ENCODE measurements around the gene SEMA6B.

SEMA6B gene

GRCh38 chr19:4521888-4522242 is 37.6 kb downstream of the SEMA6B start:
- DNase-seq (ENCODE audit: low read depth): no peak
- TF ChIP-seq, protein P1, sequence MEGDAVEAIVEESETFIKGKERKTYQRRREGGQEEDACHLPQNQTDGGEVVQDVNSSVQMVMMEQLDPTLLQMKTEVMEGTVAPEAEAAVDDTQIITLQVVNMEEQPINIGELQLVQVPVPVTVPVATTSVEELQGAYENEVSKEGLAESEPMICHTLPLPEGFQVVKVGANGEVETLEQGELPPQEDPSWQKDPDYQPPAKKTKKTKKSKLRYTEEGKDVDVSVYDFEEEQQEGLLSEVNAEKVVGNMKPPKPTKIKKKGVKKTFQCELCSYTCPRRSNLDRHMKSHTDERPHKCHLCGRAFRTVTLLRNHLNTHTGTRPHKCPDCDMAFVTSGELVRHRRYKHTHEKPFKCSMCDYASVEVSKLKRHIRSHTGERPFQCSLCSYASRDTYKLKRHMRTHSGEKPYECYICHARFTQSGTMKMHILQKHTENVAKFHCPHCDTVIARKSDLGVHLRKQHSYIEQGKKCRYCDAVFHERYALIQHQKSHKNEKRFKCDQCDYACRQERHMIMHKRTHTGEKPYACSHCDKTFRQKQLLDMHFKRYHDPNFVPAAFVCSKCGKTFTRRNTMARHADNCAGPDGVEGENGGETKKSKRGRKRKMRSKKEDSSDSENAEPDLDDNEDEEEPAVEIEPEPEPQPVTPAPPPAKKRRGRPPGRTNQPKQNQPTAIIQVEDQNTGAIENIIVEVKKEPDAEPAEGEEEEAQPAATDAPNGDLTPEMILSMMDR (conservative IDR thresholded peaks at IDR 0.05; ENCODE audit: low read depth, low read length): no peak
- no peak overlapping the region for H3K4me3 ChIP-seq (ENCODE audit: low read length)

GRCh38 chr19:4521170-4521887 is 38.2 kb downstream of the SEMA6B start:
- no peak overlapping the region for H3K4me3 ChIP-seq (ENCODE audit: low read length)
- TF ChIP-seq, protein P1 (conservative IDR thresholded peaks at IDR 0.05; ENCODE audit: low read depth, low read length): no peak
- no peak for DNase-seq (ENCODE audit: low read depth)

- H3K4me3 ChIP-seq (ENCODE audit: low read length): no peak overlapping the region
- TF ChIP-seq, protein P1 (conservative IDR thresholded peaks at IDR 0.05; ENCODE audit: low read depth, low read length): no peak
- DNase-seq (ENCODE audit: low read depth): no peak
These were observed 39.8 kb downstream of the SEMA6B start for GRCh38 chr19:4519521-4520277.

DNA sequence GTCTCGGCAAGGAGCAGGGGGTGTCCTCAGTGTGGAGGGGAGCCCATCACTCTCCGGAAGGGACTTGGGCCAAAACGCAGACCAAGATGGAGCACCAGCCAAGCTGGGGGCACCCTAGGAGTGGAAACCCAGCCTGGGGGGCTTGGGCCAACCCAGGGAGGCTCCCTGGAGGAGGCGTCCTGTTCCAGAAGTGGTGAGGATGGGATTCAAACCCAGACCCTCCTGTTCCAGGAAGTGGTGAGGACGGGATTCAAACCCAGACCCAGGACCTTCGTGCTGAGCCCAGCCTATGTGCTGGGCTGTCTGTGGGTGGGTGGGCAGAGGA is 40.4 kb downstream of the SEMA6B start:
- H3K4me3 ChIP-seq (ENCODE audit: low read length): no peak overlapping the region
- TF ChIP-seq, protein P1 (conservative IDR thresholded peaks at IDR 0.05; ENCODE audit: low read depth, low read length): no peak
- no peak for DNase-seq (ENCODE audit: low read depth)

- H3K4me3 ChIP-seq (ENCODE audit: low read length): no peak within 1 kb of the TSS
- DNase-seq (ENCODE audit: low read depth): no peak
These were observed 40.9 kb downstream of the SEMA6B start, which contains the start of gene PLIN4 for GRCh38 chr19:4518345-4519171. Gene PLIN4 (minus strand): TSS chr19:4518486. CDS start chr19:4518272, 214 bp downstream.

DNA sequence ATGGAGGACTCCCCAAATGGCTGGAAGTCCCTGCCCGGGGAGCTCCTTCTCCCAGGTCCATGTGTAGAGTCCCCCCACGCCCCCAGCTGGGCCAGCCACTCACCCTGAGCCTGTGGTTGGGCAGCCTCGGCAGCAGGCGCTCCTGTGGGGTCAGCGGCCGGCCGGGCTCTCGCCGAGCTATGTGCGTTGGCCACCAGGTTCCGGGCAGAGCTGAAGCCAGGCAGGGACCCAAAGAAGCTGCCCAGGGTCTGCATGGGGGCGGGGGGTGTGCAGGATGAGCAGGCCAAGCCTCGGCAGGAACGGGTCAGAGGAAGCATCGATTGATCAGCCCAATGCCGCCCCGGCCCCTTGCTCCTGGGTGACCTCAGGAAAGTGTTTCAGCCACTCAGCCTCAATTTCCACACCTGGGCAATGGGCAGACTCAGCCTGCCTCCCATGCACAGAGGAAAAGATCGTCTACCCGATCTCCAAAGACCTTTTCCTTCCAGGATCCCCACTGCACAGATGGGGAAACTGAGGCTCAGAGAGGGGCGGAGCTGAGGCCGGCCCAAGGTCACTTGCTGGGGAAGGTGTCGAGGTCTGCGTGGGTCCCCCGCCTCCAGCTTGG is 41.9 kb downstream of the SEMA6B start:
- DNase-seq (ENCODE audit: low read depth): no peak
- no peak overlapping the region for H3K4me3 ChIP-seq (ENCODE audit: low read length)
- TF ChIP-seq, protein P1 (conservative IDR thresholded peaks at IDR 0.05; ENCODE audit: low read depth, low read length): no peak

More at GRCh38 chr19:4518345-4519171, 40.9 kb downstream of the SEMA6B start, which contains the start of gene PLIN4:
- TF ChIP-seq, protein P1 (conservative IDR thresholded peaks at IDR 0.05; ENCODE audit: low read depth, low read length): no peak
